Neural cell (in vitro differentiated cells): ENCODE measurements around the gene GDPD5.

Experiments
- TF ChIP-seq, protein P1 (sequence below): fragments of 450-650 bp; IDR thresholded peaks from 2 replicates; pipeline ENCODE4 v1.5.1; 2014; ENCODE audit warnings: antibody characterized with exemption, mild to moderate bottlenecking, moderate library complexity; ENCODE audit not compliant: poor library complexity, severe bottlenecking
- TF ChIP-seq, protein P2 (sequence below): IDR thresholded peaks from 2 replicates; pipeline ENCODE4 v1.6.1; 2012; ENCODE audit warnings: borderline replicate concordance

GRCh38 chr11:75402002-75402773, 123.6 kb downstream of the GDPD5 start:
- TF ChIP-seq, protein P1, sequence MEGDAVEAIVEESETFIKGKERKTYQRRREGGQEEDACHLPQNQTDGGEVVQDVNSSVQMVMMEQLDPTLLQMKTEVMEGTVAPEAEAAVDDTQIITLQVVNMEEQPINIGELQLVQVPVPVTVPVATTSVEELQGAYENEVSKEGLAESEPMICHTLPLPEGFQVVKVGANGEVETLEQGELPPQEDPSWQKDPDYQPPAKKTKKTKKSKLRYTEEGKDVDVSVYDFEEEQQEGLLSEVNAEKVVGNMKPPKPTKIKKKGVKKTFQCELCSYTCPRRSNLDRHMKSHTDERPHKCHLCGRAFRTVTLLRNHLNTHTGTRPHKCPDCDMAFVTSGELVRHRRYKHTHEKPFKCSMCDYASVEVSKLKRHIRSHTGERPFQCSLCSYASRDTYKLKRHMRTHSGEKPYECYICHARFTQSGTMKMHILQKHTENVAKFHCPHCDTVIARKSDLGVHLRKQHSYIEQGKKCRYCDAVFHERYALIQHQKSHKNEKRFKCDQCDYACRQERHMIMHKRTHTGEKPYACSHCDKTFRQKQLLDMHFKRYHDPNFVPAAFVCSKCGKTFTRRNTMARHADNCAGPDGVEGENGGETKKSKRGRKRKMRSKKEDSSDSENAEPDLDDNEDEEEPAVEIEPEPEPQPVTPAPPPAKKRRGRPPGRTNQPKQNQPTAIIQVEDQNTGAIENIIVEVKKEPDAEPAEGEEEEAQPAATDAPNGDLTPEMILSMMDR = no peak
- TF ChIP-seq, protein P2, sequence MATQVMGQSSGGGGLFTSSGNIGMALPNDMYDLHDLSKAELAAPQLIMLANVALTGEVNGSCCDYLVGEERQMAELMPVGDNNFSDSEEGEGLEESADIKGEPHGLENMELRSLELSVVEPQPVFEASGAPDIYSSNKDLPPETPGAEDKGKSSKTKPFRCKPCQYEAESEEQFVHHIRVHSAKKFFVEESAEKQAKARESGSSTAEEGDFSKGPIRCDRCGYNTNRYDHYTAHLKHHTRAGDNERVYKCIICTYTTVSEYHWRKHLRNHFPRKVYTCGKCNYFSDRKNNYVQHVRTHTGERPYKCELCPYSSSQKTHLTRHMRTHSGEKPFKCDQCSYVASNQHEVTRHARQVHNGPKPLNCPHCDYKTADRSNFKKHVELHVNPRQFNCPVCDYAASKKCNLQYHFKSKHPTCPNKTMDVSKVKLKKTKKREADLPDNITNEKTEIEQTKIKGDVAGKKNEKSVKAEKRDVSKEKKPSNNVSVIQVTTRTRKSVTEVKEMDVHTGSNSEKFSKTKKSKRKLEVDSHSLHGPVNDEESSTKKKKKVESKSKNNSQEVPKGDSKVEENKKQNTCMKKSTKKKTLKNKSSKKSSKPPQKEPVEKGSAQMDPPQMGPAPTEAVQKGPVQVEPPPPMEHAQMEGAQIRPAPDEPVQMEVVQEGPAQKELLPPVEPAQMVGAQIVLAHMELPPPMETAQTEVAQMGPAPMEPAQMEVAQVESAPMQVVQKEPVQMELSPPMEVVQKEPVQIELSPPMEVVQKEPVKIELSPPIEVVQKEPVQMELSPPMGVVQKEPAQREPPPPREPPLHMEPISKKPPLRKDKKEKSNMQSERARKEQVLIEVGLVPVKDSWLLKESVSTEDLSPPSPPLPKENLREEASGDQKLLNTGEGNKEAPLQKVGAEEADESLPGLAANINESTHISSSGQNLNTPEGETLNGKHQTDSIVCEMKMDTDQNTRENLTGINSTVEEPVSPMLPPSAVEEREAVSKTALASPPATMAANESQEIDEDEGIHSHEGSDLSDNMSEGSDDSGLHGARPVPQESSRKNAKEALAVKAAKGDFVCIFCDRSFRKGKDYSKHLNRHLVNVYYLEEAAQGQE = no peak
